Chondrocyte (in vitro differentiated cells): Measurements from ENCODE around the gene ZSCAN21. TPM values are rescaled to one million over a fixed set of nuclear protein-coding genes. Genes with fewer than 3 reads are reported as not detected.

Experiments
- DNase-seq: peaks from one replicate; pipeline ENCODE4 v3.0.0; 2021; ENCODE audit warnings: mixed read lengths, low spot score
- H3K27ac Mint-ChIP-seq: one replicate; pipeline ENCODE4 v1.8.0; 2021; ENCODE audit warnings: mild to moderate bottlenecking, moderate library complexity, mixed read lengths; ENCODE audit not compliant: unreplicated experiment
- H3K27me3 Mint-ChIP-seq: 2 replicates; pipeline ENCODE4 v1.8.0; 2021; ENCODE audit warnings: low read depth, mixed read lengths
- H3K36me3 Mint-ChIP-seq: 2 replicates; pipeline ENCODE4 v1.8.0; 2021; ENCODE audit warnings: low read depth, mixed read lengths
- H3K4me1 Mint-ChIP-seq: 2 replicates; pipeline ENCODE4 v1.8.0; 2021; ENCODE audit warnings: low read depth, mild to moderate bottlenecking, mixed read lengths
- H3K4me3 Mint-ChIP-seq: one replicate; pipeline ENCODE4 v1.8.0; 2021; ENCODE audit warnings: mild to moderate bottlenecking, moderate library complexity, mixed read lengths; ENCODE audit not compliant: unreplicated experiment
- H3K9me3 Mint-ChIP-seq: 2 replicates; pipeline ENCODE4 v1.8.0; 2021; ENCODE audit warnings: low read depth, mixed read lengths
- CTCF ChIP-seq: fragments of 200-600 bp; sonication (generic); IDR thresholded peaks from 2 replicates; pipeline ENCODE4 v1.5.0; 2021; ENCODE audit warnings: antibody characterized with exemption, mild to moderate bottlenecking, moderate library complexity
- total RNA-seq: library from RNA; stranded (reverse); gene quantifications from 3 replicates; pipeline ENCODE4 v1.2.1, GENCODE V29; 2021

Gene ZSCAN21
- total RNA-seq, 1 donor from 2014 or later = 13.1 TPM

GRCh38 chr7:100106633-100107032 is 57.1 kb downstream of the ZSCAN21 start:
- no peaks in the 10 kb centered on the region for H3K27me3 Mint-ChIP-seq
- no peak for TF ChIP-seq CTCF
- H3K9me3 Mint-ChIP-seq = no peaks in the 10 kb centered on the region
- peaks cover 17% of the 10 kb centered on the region for H3K4me1 Mint-ChIP-seq
- no peak overlapping the region for H3K4me3 Mint-ChIP-seq
- no peak for DNase-seq
- peaks cover 30% of the 10 kb centered on the region for H3K36me3 Mint-ChIP-seq
- H3K27ac Mint-ChIP-seq = no peak overlapping the region

GRCh38 chr7:100107125-100107737 is 57.7 kb downstream of the ZSCAN21 start:
- TF ChIP-seq CTCF = no peak
- no peak overlapping the region for H3K4me3 Mint-ChIP-seq
- H3K27me3 Mint-ChIP-seq = no peaks in the 10 kb centered on the region
- no peaks in the 10 kb centered on the region for H3K9me3 Mint-ChIP-seq
- peaks cover 16% of the 10 kb centered on the region for H3K4me1 Mint-ChIP-seq
- DNase-seq = no peak
- peaks cover 30% of the 10 kb centered on the region for H3K36me3 Mint-ChIP-seq
- no peak overlapping the region for H3K27ac Mint-ChIP-seq

GRCh38 chr7:100107890-100108289 is 58.3 kb downstream of the ZSCAN21 start:
- Mint-ChIP-seq H3K27me3 (no peaks in the 10 kb centered on the region), H3K27ac (no peak overlapping the region), H3K4me1 (peaks cover 9% of the 10 kb centered on the region), H3K9me3 (no peaks in the 10 kb centered on the region), H3K36me3 (peaks cover 33% of the 10 kb centered on the region), H3K4me3 (no peak overlapping the region)
- no peak for DNase-seq
- TF ChIP-seq CTCF = no peak

GRCh38 chr7:100109521-100110163 is 60.1 kb downstream of the ZSCAN21 start:
- TF ChIP-seq CTCF = peak; percentile 32
- no peak for DNase-seq
- Mint-ChIP-seq H3K27me3 (no peaks in the 10 kb centered on the region), H3K4me1 (no peaks in the 10 kb centered on the region), H3K27ac (no peak overlapping the region), H3K9me3 (no peaks in the 10 kb centered on the region), H3K36me3 (peaks cover 34% of the 10 kb centered on the region), H3K4me3 (no peak overlapping the region)

- TF ChIP-seq CTCF = no peak
- H3K9me3 Mint-ChIP-seq = no peaks in the 10 kb centered on the region
- no peak for DNase-seq
- no peaks in the 10 kb centered on the region for H3K27me3 Mint-ChIP-seq
- peaks cover 29% of the 10 kb centered on the region for H3K36me3 Mint-ChIP-seq
- H3K4me1 Mint-ChIP-seq = no peaks in the 10 kb centered on the region
- no peak overlapping the region for H3K4me3 Mint-ChIP-seq
- no peak overlapping the region for H3K27ac Mint-ChIP-seq
These were observed 61.6 kb downstream of the ZSCAN21 start for GRCh38 chr7:100111156-100111555.
